SK-N-SH (cell line): Measurements from ENCODE around the gene PLCH1.

ENCODE experiments used
- CTCF ChIP-seq: fragments of 200-600 bp; sonication (generic); IDR thresholded peaks from 2 replicates; pipeline ENCODE4 v1.6.1; 2017; ENCODE audit warnings: antibody characterized with exemption, mild to moderate bottlenecking, moderate library complexity
- PBX3 ChIP-seq: IDR thresholded peaks from 2 replicates; pipeline ENCODE4; 2012
- POLR2AphosphoS5 ChIP-seq: IDR thresholded peaks from 2 replicates; pipeline ENCODE4 v1.6.1; 2012; ENCODE audit warnings: low read depth, low read length
- YY1 ChIP-seq: IDR thresholded peaks from 2 replicates; pipeline ENCODE4 v1.4.0; 2012; ENCODE audit warnings: low read depth, mild to moderate bottlenecking

GRCh38 chr3:155528579-155528978 is 216.3 kb downstream of the PLCH1 start:
- TF ChIP-seq YY1 (no peak), CTCF (no peak), POLR2AphosphoS5 (no peak), PBX3 (no peak)
